Peyer's patch (tissue), 4 donors: ENCODE measurements around the gene PDLIM1.

Experiments used
- POLR2A ChIP-seq, 2 donors: fragments of 450-650 bp; IDR thresholded peaks; one replicate each; pipeline ENCODE4 v1.5.1; 2017; ENCODE audit warnings: antibody characterized with exemption in 2 of 2, mild to moderate bottlenecking in 2 of 2, moderate library complexity in 2 of 2
- TF ChIP-seq, protein P1 (sequence below), 6 experiments: fragments of 450-650 bp in 4 of 6; fragments of 200-600 bp in 2 of 6; sonication (generic) in 1 of 6; IDR thresholded peaks; one replicate each; pipeline ENCODE4 v1.5.1; 2017 to 2019; ENCODE audit warnings: antibody characterized with exemption in 6 of 6, mild to moderate bottlenecking in 3 of 6, moderate library complexity in 1 of 6

GRCh38 chr10:95333997-95334804, 43.4 kb upstream of the PDLIM1 start:
- no peak for TF ChIP-seq POLR2A (IDR thresholded peaks at IDR 0.05)
- TF ChIP-seq, protein P1, sequence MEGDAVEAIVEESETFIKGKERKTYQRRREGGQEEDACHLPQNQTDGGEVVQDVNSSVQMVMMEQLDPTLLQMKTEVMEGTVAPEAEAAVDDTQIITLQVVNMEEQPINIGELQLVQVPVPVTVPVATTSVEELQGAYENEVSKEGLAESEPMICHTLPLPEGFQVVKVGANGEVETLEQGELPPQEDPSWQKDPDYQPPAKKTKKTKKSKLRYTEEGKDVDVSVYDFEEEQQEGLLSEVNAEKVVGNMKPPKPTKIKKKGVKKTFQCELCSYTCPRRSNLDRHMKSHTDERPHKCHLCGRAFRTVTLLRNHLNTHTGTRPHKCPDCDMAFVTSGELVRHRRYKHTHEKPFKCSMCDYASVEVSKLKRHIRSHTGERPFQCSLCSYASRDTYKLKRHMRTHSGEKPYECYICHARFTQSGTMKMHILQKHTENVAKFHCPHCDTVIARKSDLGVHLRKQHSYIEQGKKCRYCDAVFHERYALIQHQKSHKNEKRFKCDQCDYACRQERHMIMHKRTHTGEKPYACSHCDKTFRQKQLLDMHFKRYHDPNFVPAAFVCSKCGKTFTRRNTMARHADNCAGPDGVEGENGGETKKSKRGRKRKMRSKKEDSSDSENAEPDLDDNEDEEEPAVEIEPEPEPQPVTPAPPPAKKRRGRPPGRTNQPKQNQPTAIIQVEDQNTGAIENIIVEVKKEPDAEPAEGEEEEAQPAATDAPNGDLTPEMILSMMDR (IDR thresholded peaks at IDR 0.05), result no peak
